ENCODE data around the gene TIMMDC1. TPM values are rescaled to one million over a fixed set of nuclear protein-coding genes. Genes with fewer than 3 reads are reported as not detected.

TIMMDC1 gene, protein sequence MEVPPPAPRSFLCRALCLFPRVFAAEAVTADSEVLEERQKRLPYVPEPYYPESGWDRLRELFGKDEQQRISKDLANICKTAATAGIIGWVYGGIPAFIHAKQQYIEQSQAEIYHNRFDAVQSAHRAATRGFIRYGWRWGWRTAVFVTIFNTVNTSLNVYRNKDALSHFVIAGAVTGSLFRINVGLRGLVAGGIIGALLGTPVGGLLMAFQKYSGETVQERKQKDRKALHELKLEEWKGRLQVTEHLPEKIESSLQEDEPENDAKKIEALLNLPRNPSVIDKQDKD
- total RNA-seq (2016; rRNA removed; fragmentation: Illumina TruSeq; extraction: Trizol) (77.8 and 78.2 TPM in 2 replicates), polyA plus RNA-seq (2011; rRNA removed) (41.9 and 50.0 TPM in 2 replicates), polyA minus RNA-seq (2011; rRNA and poly(A)+ RNA removed; ENCODE audit: low replicate concordance) (49.3 and 54.0 TPM in 2 replicates), Bru-seq, nascent RNA (percentile 76 among the genes with signal in this experiment), BruChase-seq, experiment 1, labeled RNA remaining after a 6-hour chase (percentile 77 among the genes with signal in this experiment), BruChase-seq, experiment 2, labeled RNA remaining after a 2-hour chase (percentile 80 among the genes with signal in this experiment)
- total RNA-seq (2016; cell fraction: cytosol; rRNA removed; fragmentation: Illumina TruSeq; extraction: Trizol; ENCODE audit: low read depth): 22.6 and 30.9 TPM in 2 replicates
- 79.0 and 81.0 TPM in 2 replicates for total RNA-seq (2016; cell fraction: insoluble cytoplasmic fraction; rRNA removed; fragmentation: Illumina TruSeq; extraction: Trizol)
- 54.0 and 62.0 TPM in 2 replicates for total RNA-seq (2016; cell fraction: membrane; rRNA removed; fragmentation: Illumina TruSeq; extraction: Trizol)
- 45.2 and 47.9 TPM in 2 replicates for total RNA-seq (2016; cell fraction: nucleus; rRNA removed; fragmentation: Illumina TruSeq; extraction: Trizol)
- polyA plus RNA-seq (2011; cell fraction: cytosol; rRNA removed): 40.2 and 43.5 TPM in 2 replicates
- 46.3 and 51.0 TPM in 2 replicates for polyA plus RNA-seq (2011; cell fraction: nucleus; rRNA removed)
- 37.3 and 63.6 TPM in 2 replicates for polyA plus RNA-seq (2012)
- polyA plus RNA-seq (2016; cell fraction: cytosol; fragmentation: Illumina TruSeq; extraction: Trizol; ENCODE audit: low read depth): 30.9 and 42.2 TPM in 2 replicates
- 74.7 and 81.2 TPM in 2 replicates for polyA plus RNA-seq (2016; cell fraction: insoluble cytoplasmic fraction; fragmentation: Illumina TruSeq; extraction: Trizol; ENCODE audit: low read depth)
- 45.4 and 51.3 TPM in 2 replicates for polyA plus RNA-seq (2016; cell fraction: membrane; fragmentation: Illumina TruSeq; extraction: Trizol; ENCODE audit: low read depth)
- polyA plus RNA-seq (2016; cell fraction: nucleus; fragmentation: Illumina TruSeq; extraction: Trizol; ENCODE audit: insufficient read depth, low read depth): 89.5 and 98.9 TPM in 2 replicates
- polyA minus RNA-seq (2011; cell fraction: cytosol; rRNA and poly(A)+ RNA removed): 21.8 and 22.8 TPM in 2 replicates
- polyA minus RNA-seq (2011; cell fraction: nucleus; rRNA and poly(A)+ RNA removed): 29.0 and 29.6 TPM in 2 replicates
- long read RNA-seq, experiment 1, transcript TIMMDC1-208 (7 exons, 2,394 nt): major isoform, 60 of 69 reads
- long read RNA-seq, experiment 1, partial matches to known transcripts: 0 of 69 reads
- long read RNA-seq, experiment 1, other reads (novel, unspliced or antisense): 6 of 69 reads
- long read RNA-seq, experiment 2, transcript TIMMDC1-208 (7 exons, 2,394 nt): major isoform, 66 of 89 reads
- long read RNA-seq, experiment 2, partial matches to known transcripts: 5 of 89 reads
- long read RNA-seq, experiment 2, other reads (novel, unspliced or antisense): 18 of 89 reads

DNA sequence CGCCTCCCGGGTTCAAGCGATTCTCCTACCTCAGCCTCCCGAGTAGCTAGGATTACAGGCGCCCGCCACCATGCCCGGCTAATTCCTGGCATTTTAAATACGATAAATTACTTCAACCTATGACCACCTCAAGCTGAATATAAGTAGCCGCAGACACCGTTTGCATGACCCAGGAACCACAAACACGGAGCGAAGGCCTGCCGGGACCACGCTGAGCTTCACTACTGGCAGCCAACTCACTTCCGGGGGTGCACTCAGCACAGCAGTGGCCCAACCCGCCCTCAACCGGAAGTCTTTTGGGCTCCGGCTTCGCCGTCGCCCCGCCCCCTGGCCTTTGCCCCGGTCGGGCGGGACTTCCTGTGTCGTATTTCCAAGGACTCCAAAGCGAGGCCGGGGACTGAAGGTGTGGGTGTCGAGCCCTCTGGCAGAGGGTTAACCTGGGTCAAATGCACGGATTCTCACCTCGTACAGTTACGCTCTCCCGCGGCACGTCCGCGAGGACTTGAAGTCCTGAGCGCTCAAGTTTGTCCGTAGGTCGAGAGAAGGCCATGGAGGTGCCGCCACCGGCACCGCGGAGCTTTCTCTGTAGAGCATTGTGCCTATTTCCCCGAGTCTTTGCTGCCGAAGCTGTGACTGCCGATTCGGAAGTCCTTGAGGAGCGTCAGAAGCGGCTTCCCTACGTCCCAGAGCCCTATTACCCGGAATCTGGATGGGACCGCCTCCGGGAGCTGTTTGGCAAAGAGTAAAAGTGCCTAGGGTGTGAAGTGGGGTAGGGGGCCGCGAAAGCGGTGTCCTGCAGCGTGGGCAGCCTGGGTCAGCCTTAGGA, at the start of gene TIMMDC1:
Gene TIMMDC1 (plus strand): TSS at position 362 of the 826 bp plus-strand sequence. CDS start 187 bp downstream, at position 549.
- ChIA-PET CTCF (ENCODE audit: low intra/inter-chr PET ratio, low total read pairs) (no interaction called here), POLR2A (interaction anchor here (0.6 to 5.4 kb wide), 20 partner anchors 8 to 1098 kb away, joined by 3 to 80 read pairs (median 5); partner anchors contain the start of genes B4GALT4, COX17, GSK3B and NDUFB4)
- in situ Hi-C loops (cut with HindIII; ENCODE audit: extremely low pct_ligation_motif_present, low pct_unique_long_range_greater_than_20kb) (no loop called here), intact Hi-C loops (cut with micrococcal nuclease; ENCODE audit: unreplicated experiment) (loop anchor here (1.0 kb wide), 2 partner anchors 29 to 35 kb away; partner anchors contain the start of gene TMEM39A)
- ATAC-seq (peak; percentile 99), FAIRE-seq (peak; percentile 66), DNase-seq (ENCODE audit: low spot score) (peak; percentile 96)
- Histone ChIP-seq H3K27ac (ENCODE audit: extremely low read length, insufficient read depth, low read length) (peak within 1 kb of the TSS; percentile 97), H3K4me3 (replicated peaks in 1 of 3; ENCODE audit: insufficient read depth in 1 of 3, low read depth in 2 of 3, low read length in 3 of 3) (peak within 1 kb of the TSS; percentile 63 to 97 (median 96)), H3K9ac (ENCODE audit: insufficient read depth, low read depth, low read length) (peak within 1 kb of the TSS; percentile 98), H2AFZ (ENCODE audit: low read length) (peak within 1 kb of the TSS; percentile 66), H4K20me1 (ENCODE audit: insufficient read depth, low read length) (no peaks in the 10 kb centered on the region), H3K4me1 (ENCODE audit: insufficient read depth, low read length) (peaks cover 31% of the 10 kb centered on the region), H3K36me3 (replicated peaks in 1 of 2; ENCODE audit: control insufficient read depth in 1 of 2, insufficient read depth in 2 of 2, low read length in 2 of 2) (peaks cover 0 to 4% of the 10 kb centered on the region in 2 experiments; a peak in 1 of 5 replicates), H3K27me3 (ENCODE audit: control insufficient read depth in 1 of 2, insufficient read depth in 2 of 2, low read length in 2 of 2) (no peaks in the 10 kb centered on the region; a peak in 1 of 5 replicates), H3K4me2 (ENCODE audit: low read depth, low read length) (peak within 1 kb of the TSS; percentile 78), H3K79me2 (ENCODE audit: insufficient read depth, low read length) (peaks cover 26% of the 10 kb centered on the region), H3K9me3 (ENCODE audit: low read length) (no peaks in the 10 kb centered on the region)
- WGBS (ENCODE audit: low lambda C conversion rate): under 1% methylated on average over 27 of the region's 58 CpGs
- TSS peak; percentile 76 for BruUV-seq (replicated peaks)
- TF ChIP-seq HNRNPUL1 (IDR thresholded peaks at IDR 0.05; ENCODE audit: low read depth, low read length) (no peak), TSC22D2 (CRISPR knock-in tag; IDR thresholded peaks at IDR 0.05; ENCODE audit: borderline replicate concordance) (0 out of 2 replicates have a peak, but pooled peaks have one; percentile 76), ZNF121 (CRISPR knock-in tag; IDR thresholded peaks at IDR 0.05) (peak; percentile 32; the same call in 1 of the 2 replicates), ZNF777 (CRISPR knock-in tag; IDR thresholded peaks at IDR 0.05) (no peak), DR1 (CRISPR knock-in tag; IDR thresholded peaks at IDR 0.05) (no peak; the same call in 1 of the 2 replicates), SAP130 (CRISPR knock-in tag; IDR thresholded peaks at IDR 0.05; ENCODE audit: low read depth) (peak; percentile 96), ISX (CRISPR knock-in tag; conservative IDR thresholded peaks at IDR 0.05) (no peak), ZNF17 (CRISPR knock-in tag; IDR thresholded peaks at IDR 0.05) (no peak), GATAD2A (CRISPR knock-in tag; IDR thresholded peaks at IDR 0.05) (no peak; the same call in none of the 2 replicates), KDM1A (CRISPR knock-in tag; IDR thresholded peaks at IDR 0.05) (no peak), RAD51 (IDR thresholded peaks at IDR 0.05; ENCODE audit: borderline replicate concordance) (no peak)

Measured in HepG2 (cell line).